Ovary (tissue), 9 donors: ENCODE results near the gene HDGF. TPM values are rescaled to one million over a fixed set of nuclear protein-coding genes. Genes with fewer than 3 reads are reported as not detected.

Experiments
- DNase-seq, 5 donors: peaks; one replicate each; pipeline ENCODE4 v3.0.0-alpha.2; 2019 to 2020
- H3K27ac ChIP-seq, 2 donors: fragments of 200-600 bp; one replicate each; pipeline versions ENCODE4 v1.5.1 to v1.8.0; 2019 to 2022
- H3K27me3 ChIP-seq: fragments of 200-600 bp; one replicate; pipeline ENCODE4 v1.8.0; 2022
- H3K36me3 ChIP-seq: fragments of 200-600 bp; sonication (generic); one replicate; pipeline ENCODE4 v1.5.1; 2019
- H3K4me1 ChIP-seq: one replicate; pipeline ENCODE4 v1.8.1; 2013; ENCODE audit warnings: mild to moderate bottlenecking, moderate library complexity; ENCODE audit not compliant: insufficient read depth
- H3K4me3 ChIP-seq: fragments of 200-600 bp; sonication (generic); one replicate; pipeline ENCODE4 v1.5.1; 2017
- H3K9me3 ChIP-seq, 2 donors: fragments of 200-600 bp in 1 of 2; sonication (generic) in 1 of 2; one replicate each; pipeline versions ENCODE4 v1.5.1 to v1.8.1; 2013 to 2019; ENCODE audit warnings: mild to moderate bottlenecking in 1 of 2, moderate library complexity in 1 of 2
- CTCF ChIP-seq, 3 donors: fragments of 450-650 bp in 2 of 3; fragments of 200-600 bp in 1 of 3; IDR thresholded peaks; one replicate each; pipeline versions ENCODE4 v1.5.1 to v1.8.0; 2016 to 2022; ENCODE audit warnings: antibody characterized with exemption in 3 of 3, mild to moderate bottlenecking in 1 of 3
- EP300 ChIP-seq: sonication (generic); formaldehyde crosslinking; IDR thresholded peaks from one replicate; pipeline ENCODE4 v1.6.1; 2017; ENCODE audit warnings: antibody characterized with exemption
- POLR2A ChIP-seq: fragments of 450-650 bp; IDR thresholded peaks from one replicate; pipeline ENCODE4 v1.6.1; 2017; ENCODE audit warnings: antibody characterized with exemption, mild to moderate bottlenecking, moderate library complexity
- WGBS, 3 donors: extraction: QIAGEN DNeasy Blood & Tissue Kit in 1 of 3; methylation state at CpG; one replicate each; pipeline versions ENCODE4 v1.1.5 to v1.1.7; 2013 to 2017; 5-methylcytosine and 5-hydroxymethylcytosine counted together
- intact Hi-C, 4 donors: fragments of 100-400 bp; cut with DNase I; formaldehyde crosslinking; loops; one replicate each; pipeline versions ENCODE4 v1.11.0 to v1.15.1; 2022 to 2023
- polyA plus RNA-seq, 2 donors: library from polyadenylated mRNA; stranded (reverse); fragments of 200-250 nt in 1 of 2; fragments of 350-450 nt in 1 of 2; fragmentation: Illumina TruSeq in 1 of 2; extraction: RNeasy Lipid Tissue Mini Kit (QIAGEN cat#74804) in 1 of 2; gene quantifications; one replicate each; pipeline ENCODE4 v1.2.3, GENCODE V29; 2013 to 2014
- total RNA-seq, 7 donors: library from RNA; depleted of rRNA in 2 of 7; stranded (reverse); fragments of >200 nt in 2 of 7; fragmentation: NEBNext Ultra II Directional in 3 of 7; extraction: Animal tissue kit (Norgen Biotek cat#: 25700) in 3 of 7; gene quantifications; one replicate each; pipeline versions ENCODE4 v1.1.0 to v1.2.4, GENCODE V29; 2016 to 2023
- donor health status: DM: no; HTN: no; CAD: no; lungs with moderate emphysema.
- donor health status: DM: no; HTN: no; CAD: no.
- donor health status: Bipolar disorder and iron deficiency.
- donor health status: DM: yes; HTN: yes; CAD: no.
- donor health status: DM: no; HTN: no; CAD: no.
- donor health status: DM: yes; HTN: yes; CAD: no.

The HDGF gene
- total and polyA plus RNA-seq, 9 donors = 81.1 to 184 (median 146) TPM

GRCh38 chr1:156795374-156795733, 43.9 kb upstream of the HDGF start:
- Histone ChIP-seq H3K27me3 (no peaks in the 10 kb centered on the region), H3K36me3 (peaks cover 5% of the 10 kb centered on the region), H3K4me1 (no peaks in the 10 kb centered on the region), H3K4me3 (no peak overlapping the region), H3K27ac (no peak overlapping the region), H3K9me3 (no peaks in the 10 kb centered on the region)
- TF ChIP-seq EP300 = no peak
- TF ChIP-seq POLR2A = no peak
- no peak for TF ChIP-seq CTCF (IDR thresholded peaks at IDR 0.05)
- no peak for DNase-seq
- intact Hi-C loops = loop anchor here in 1 of 4 donors (10.0 kb wide), 1 partner anchor 59 kb away; the partner anchor contains the start of gene INSRR
- 80 to 92% (median 83%) methylated on average over 5 of the region's 5 CpGs for WGBS, 3 donors

- intact Hi-C loops = loop anchor here in 1 of 4 donors (10.0 kb wide), 1 partner anchor 60 kb away; the partner anchor contains the start of gene INSRR
- Histone ChIP-seq H3K27ac (no peak overlapping the region), H3K4me3 (no peak overlapping the region), H3K9me3 (no peaks in the 10 kb centered on the region), H3K4me1 (no peaks in the 10 kb centered on the region), H3K36me3 (peaks cover 5% of the 10 kb centered on the region), H3K27me3 (no peaks in the 10 kb centered on the region)
- WGBS, 3 donors = 64 to 77% (median 77%) methylated on average over 7 of the region's 7 CpGs
- TF ChIP-seq POLR2A = no peak
- no peak for TF ChIP-seq CTCF (IDR thresholded peaks at IDR 0.05)
- TF ChIP-seq EP300 = no peak
- no peak for DNase-seq
Measured at GRCh38 chr1:156794506-156795373, 43.3 kb upstream of the HDGF start.

GRCh38 chr1:156789621-156790318, 38.3 kb upstream of the HDGF start:
- Histone ChIP-seq H3K27me3 (no peaks in the 10 kb centered on the region), H3K9me3 (no peaks in the 10 kb centered on the region), H3K4me3 (no peak overlapping the region), H3K36me3 (no peaks in the 10 kb centered on the region), H3K4me1 (no peaks in the 10 kb centered on the region), H3K27ac (no peak overlapping the region)
- 77 to 90% (median 81%) methylated on average over 4 of the region's 4 CpGs for WGBS, 3 donors
- DNase-seq = no peak
- no peak for TF ChIP-seq CTCF (IDR thresholded peaks at IDR 0.05)
- TF ChIP-seq EP300 = no peak
- TF ChIP-seq POLR2A = no peak
- intact Hi-C loops = loop anchor here in 1 of 4 donors (10.0 kb wide), 1 partner anchor 65 kb away; the partner anchor contains the start of gene INSRR

- DNase-seq = no peak
- Histone ChIP-seq H3K36me3 (no peaks in the 10 kb centered on the region), H3K4me3 (no peak overlapping the region), H3K4me1 (no peaks in the 10 kb centered on the region), H3K27me3 (no peaks in the 10 kb centered on the region), H3K27ac (no peak overlapping the region), H3K9me3 (no peaks in the 10 kb centered on the region)
- TF ChIP-seq POLR2A (no peak), CTCF (IDR thresholded peaks at IDR 0.05) (no peak), EP300 (no peak)
- WGBS, 3 donors = 82 to 89% (median 88%) methylated on average over 2 of the region's 2 CpGs
- intact Hi-C loops = no loop called here
Measured at GRCh38 chr1:156788136-156788535, 36.7 kb upstream of the HDGF start.
